ENCODE data around the gene PHEX.

The PHEX gene

GRCh38 chrX:22110729-22111494 is 78.8 kb downstream of the PHEX start:
- Mint-ChIP-seq H3K4me3 (no peak overlapping the region), H3K4me1 (peaks cover 6% of the 10 kb centered on the region), H3K9me3 (no peaks in the 10 kb centered on the region), H3K27me3 (no peaks in the 10 kb centered on the region), H3K27ac (no peak overlapping the region)
- ATAC-seq (no peak), DNase-seq (no peak)

GRCh38 chrX:22116605-22117546 is 84.8 kb downstream of the PHEX start:
- ATAC-seq: no peak
- Mint-ChIP-seq H3K27ac (no peak overlapping the region), H3K27me3 (no peaks in the 10 kb centered on the region), H3K4me1 (peaks cover 6% of the 10 kb centered on the region), H3K4me3 (no peak overlapping the region), H3K9me3 (no peaks in the 10 kb centered on the region)
- DNase-seq: no peak

DNA sequence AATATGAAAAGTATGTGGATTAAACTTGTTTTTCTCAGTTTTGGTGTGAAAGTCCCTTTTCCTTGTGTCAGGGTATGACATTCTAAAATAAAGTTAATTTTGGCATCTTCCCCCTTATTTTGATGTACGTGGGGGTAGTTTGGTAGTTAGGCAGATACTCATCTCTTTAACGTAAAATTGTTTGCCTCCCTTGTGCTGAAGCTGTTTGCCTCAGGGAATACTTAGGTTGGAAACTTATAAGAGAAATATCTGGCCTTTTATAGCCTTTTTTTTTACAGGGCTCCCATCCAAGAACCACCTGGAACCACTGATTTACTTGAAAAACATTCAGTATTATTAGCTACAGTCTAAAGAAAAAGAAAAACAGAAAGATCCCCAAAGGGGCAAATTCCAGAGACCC is 85.5 kb downstream of the PHEX start:
- DNase-seq (no peak), ATAC-seq (no peak)
- peaks cover 6% of the 10 kb centered on the region for H3K4me1 Mint-ChIP-seq
- no peak overlapping the region for H3K4me3 Mint-ChIP-seq
- no peaks in the 10 kb centered on the region for H3K27me3 Mint-ChIP-seq
- H3K9me3 Mint-ChIP-seq: no peaks in the 10 kb centered on the region
- no peak overlapping the region for H3K27ac Mint-ChIP-seq

GRCh38 chrX:22118161-22118830 is 86.2 kb downstream of the PHEX start:
- Mint-ChIP-seq H3K4me3 (peak overlapping the region in 1 of 2 donors; percentile 5), H3K9me3 (no peaks in the 10 kb centered on the region), H3K27me3 (no peaks in the 10 kb centered on the region), H3K4me1 (peaks cover 6% of the 10 kb centered on the region), H3K27ac (peak overlapping the region in 1 of 2 donors; percentile 54)
- ATAC-seq (no peak), DNase-seq (no peak)

DNA sequence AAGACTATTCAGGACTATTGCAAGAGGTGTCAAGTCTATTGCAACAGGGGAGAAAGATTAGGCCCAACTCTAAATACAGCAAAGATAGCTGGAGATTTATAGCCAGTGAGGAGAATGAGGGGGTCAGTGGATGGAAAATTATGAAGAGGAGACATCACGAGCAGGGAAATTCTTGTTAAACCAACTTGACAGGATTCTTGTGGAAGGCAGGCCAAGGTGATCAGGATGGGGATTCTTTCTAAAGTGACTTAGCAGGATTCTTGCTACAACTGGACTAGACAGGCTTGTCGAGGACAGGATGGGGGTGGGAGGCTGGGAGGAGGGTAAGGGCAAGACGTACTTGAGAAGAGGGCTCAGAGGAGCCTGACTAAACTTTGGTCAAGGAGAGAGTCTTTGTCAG is 89.0 kb downstream of the PHEX start:
- H3K27me3 Mint-ChIP-seq: no peaks in the 10 kb centered on the region
- DNase-seq (no peak), ATAC-seq (no peak)
- H3K4me3 Mint-ChIP-seq: no peak overlapping the region
- peaks cover 6% of the 10 kb centered on the region for H3K4me1 Mint-ChIP-seq
- H3K27ac Mint-ChIP-seq: peak overlapping the region in 1 of 2 donors; percentile 63
- no peaks in the 10 kb centered on the region for H3K9me3 Mint-ChIP-seq

- ATAC-seq (no peak), DNase-seq (no peak)
- Mint-ChIP-seq H3K4me1 (peaks cover 6% of the 10 kb centered on the region), H3K27ac (no peak overlapping the region), H3K27me3 (no peaks in the 10 kb centered on the region), H3K4me3 (no peak overlapping the region), H3K9me3 (no peaks in the 10 kb centered on the region)
Observed at GRCh38 chrX:22122510-22122909, 90.4 kb downstream of the PHEX start.

GRCh38 chrX:22124098-22124497 is 92.0 kb downstream of the PHEX start:
- Mint-ChIP-seq H3K4me1 (no peaks in the 10 kb centered on the region), H3K4me3 (no peak overlapping the region), H3K27me3 (no peaks in the 10 kb centered on the region), H3K9me3 (no peaks in the 10 kb centered on the region), H3K27ac (no peak overlapping the region)
- ATAC-seq (no peak), DNase-seq (no peak)

DNA sequence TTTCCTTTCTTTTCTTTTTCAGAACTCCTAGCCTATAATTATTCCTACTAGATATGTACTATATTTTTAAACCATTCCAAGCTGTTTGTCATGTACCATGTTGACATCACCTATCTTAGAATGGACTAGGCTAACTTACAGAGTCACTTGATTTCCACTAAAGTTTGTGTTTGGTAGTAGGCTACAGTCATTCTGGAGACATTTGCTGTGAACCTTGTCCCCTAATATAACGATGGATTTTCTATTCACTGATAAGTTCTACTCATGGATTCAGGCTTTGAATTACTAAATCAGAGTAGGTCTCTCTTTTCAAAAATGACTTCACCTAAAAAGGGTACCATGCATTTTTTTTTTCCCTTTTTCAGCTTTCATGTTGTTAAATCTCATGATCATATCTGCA is 93.4 kb downstream of the PHEX start:
- no peaks in the 10 kb centered on the region for H3K4me1 Mint-ChIP-seq
- no peak overlapping the region for H3K27ac Mint-ChIP-seq
- H3K27me3 Mint-ChIP-seq: no peaks in the 10 kb centered on the region
- no peak for DNase-seq
- ATAC-seq: no peak
- H3K4me3 Mint-ChIP-seq: no peak overlapping the region
- H3K9me3 Mint-ChIP-seq: no peaks in the 10 kb centered on the region

DNA sequence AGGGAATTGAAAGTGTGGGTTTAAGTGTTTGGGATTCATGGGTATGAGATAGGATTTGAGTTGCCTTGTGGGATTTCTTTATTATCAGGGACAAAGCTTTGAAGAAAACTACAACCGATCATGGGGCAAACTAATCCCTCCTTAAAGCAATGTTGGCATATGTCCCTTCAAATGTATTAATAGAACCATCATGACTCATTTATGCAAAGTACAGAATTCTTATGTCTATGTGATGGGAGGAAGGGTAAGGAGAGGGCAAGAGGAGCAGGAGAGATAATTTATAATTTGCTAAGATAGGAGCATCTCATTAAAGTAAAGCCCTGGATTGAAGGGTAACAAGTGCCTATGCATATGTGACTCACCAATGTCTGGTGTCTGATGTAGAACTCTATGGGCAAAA is 94.2 kb downstream of the PHEX start:
- ATAC-seq: no peak
- no peak for DNase-seq
- Mint-ChIP-seq H3K27me3 (no peaks in the 10 kb centered on the region), H3K4me1 (no peaks in the 10 kb centered on the region), H3K4me3 (no peak overlapping the region), H3K27ac (no peak overlapping the region), H3K9me3 (no peaks in the 10 kb centered on the region)

- Mint-ChIP-seq H3K27me3 (no peaks in the 10 kb centered on the region), H3K4me1 (no peaks in the 10 kb centered on the region), H3K4me3 (no peak overlapping the region), H3K9me3 (no peaks in the 10 kb centered on the region), H3K27ac (no peak overlapping the region)
- ATAC-seq (no peak), DNase-seq (no peak)
Observed at GRCh38 chrX:22128961-22129360, 96.8 kb downstream of the PHEX start.

DNA sequence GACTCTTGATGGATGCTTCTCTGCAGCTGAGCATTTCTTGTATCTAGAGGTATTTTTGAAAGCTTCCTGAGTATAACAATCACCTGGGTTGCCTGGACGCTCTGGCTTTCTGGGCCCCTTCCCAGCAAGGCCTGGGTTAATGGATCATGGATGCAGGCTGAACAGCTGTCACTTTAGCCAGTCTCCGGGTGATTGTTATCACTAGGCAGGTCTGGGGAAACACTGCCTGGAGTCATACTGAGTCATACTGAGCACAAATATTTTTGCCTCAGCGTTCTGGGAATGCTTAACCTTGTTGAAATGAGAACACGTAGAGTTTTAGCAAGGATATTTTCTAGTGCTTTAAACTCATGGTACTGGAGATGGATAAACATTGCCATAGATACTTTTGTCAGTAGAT is 102.6 kb downstream of the PHEX start:
- no peaks in the 10 kb centered on the region for H3K9me3 Mint-ChIP-seq
- ATAC-seq: no peak
- peaks cover 24% of the 10 kb centered on the region for H3K4me1 Mint-ChIP-seq
- no peak overlapping the region for H3K4me3 Mint-ChIP-seq
- DNase-seq: no peak
- H3K27me3 Mint-ChIP-seq: no peaks in the 10 kb centered on the region
- peak overlapping the region in 1 of 2 donors; percentile 46 for H3K27ac Mint-ChIP-seq

DNA sequence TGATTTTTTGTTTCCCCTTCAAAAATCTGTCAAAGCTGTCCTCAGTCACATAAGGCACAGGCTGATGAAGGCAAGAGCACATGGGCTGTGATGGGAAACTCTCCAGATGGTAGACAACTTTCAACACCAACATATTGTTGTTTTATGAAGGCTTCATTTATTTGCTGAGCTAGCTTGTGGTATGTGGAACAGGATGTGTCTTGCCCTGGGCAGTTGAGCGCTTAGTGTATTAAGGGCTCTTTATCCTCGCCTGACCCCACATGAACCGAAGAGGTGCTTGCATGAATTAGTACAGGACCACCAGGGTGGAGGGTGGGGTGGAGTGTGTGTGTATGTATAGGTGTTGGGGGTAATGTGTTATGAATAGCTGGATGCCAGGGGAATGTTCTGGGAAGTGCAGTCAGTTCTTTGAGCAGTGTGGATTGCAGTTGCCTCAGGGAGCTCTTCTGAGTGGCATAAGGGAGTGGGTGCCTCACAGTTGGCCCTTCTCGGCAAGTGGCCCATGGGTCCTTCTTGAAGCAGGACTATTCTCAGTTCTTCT is 103.1 kb downstream of the PHEX start:
- Mint-ChIP-seq H3K4me3 (no peak overlapping the region), H3K9me3 (no peaks in the 10 kb centered on the region), H3K27ac (no peak overlapping the region), H3K4me1 (peaks cover 24% of the 10 kb centered on the region), H3K27me3 (no peaks in the 10 kb centered on the region)
- no peak for ATAC-seq
- no peak for DNase-seq

GRCh38 chrX:22135994-22136684 is 104.0 kb downstream of the PHEX start:
- peaks cover 24% of the 10 kb centered on the region for H3K4me1 Mint-ChIP-seq
- H3K9me3 Mint-ChIP-seq: no peaks in the 10 kb centered on the region
- DNase-seq: peak in 1 of 2 donors; percentile 19
- H3K27me3 Mint-ChIP-seq: no peaks in the 10 kb centered on the region
- H3K4me3 Mint-ChIP-seq: peak overlapping the region in 1 of 2 donors; percentile 26
- ATAC-seq: peak; percentile 45
- H3K27ac Mint-ChIP-seq: no peak overlapping the region

- ATAC-seq (no peak), DNase-seq (no peak)
- H3K27me3 Mint-ChIP-seq: no peaks in the 10 kb centered on the region
- no peak overlapping the region for H3K4me3 Mint-ChIP-seq
- H3K9me3 Mint-ChIP-seq: no peaks in the 10 kb centered on the region
- peaks cover 24% of the 10 kb centered on the region for H3K4me1 Mint-ChIP-seq
- H3K27ac Mint-ChIP-seq: no peak overlapping the region
Observed at GRCh38 chrX:22136711-22137110, 104.6 kb downstream of the PHEX start.

DNA sequence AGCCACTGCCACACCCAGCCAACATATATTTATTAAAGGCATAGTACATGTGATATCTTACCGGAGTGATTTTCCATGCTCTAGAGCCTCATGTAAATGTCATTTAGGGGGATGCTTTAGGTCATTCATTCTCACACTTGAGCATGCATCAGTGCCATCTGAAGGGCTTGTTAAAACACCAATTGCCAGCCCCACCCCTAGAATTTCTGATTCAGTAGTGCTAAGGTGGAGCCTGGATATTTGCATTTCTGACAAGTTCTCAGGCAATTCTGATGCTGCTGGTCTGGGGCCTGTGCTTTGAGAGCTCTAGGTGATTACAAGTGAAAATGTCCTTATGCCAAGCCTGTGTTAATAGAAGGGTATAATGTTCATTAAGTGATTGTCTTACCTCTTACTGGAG is 107.7 kb downstream of the PHEX start:
- Mint-ChIP-seq H3K4me1 (peaks cover 21% of the 10 kb centered on the region), H3K4me3 (no peak overlapping the region), H3K27ac (no peak overlapping the region), H3K9me3 (no peaks in the 10 kb centered on the region), H3K27me3 (no peaks in the 10 kb centered on the region)
- DNase-seq: no peak
- no peak for ATAC-seq
